NCI-H187 (cell line): ENCODE measurements around the gene RANBP17.
"Not testable (repeated sequence)": the region's sequence is repeated elsewhere in the genome, so short reads cannot be mapped to it uniquely, and the experiment has no call there.

ENCODE experiments used
- DNase-seq, 2 experiments: peaks; one replicate each; lab custom pipeline; 2025; lab: John Stamatoyannopoulos, UW

Gene RANBP17

GRCh38 chr5:170861917-170862766 lies at the start of gene RANBP17:
Gene RANBP17, plus strand, starts transcription at chr5:170862018.
- peak; percentile 46 to 60 for DNase-seq

- no peak for DNase-seq
Measured at GRCh38 chr5:170813231-170813630, 48.6 kb upstream of the RANBP17 start.

- DNase-seq: no peak
Measured at GRCh38 chr5:170817195-170817594, 44.6 kb upstream of the RANBP17 start.

- no peak for DNase-seq
Measured at GRCh38 chr5:170818232-170818631, 43.6 kb upstream of the RANBP17 start.

- DNase-seq: no peak
Measured at GRCh38 chr5:170819824-170820223, 42.0 kb upstream of the RANBP17 start.

GRCh38 chr5:170821257-170821800 lies 40.5 kb upstream of the RANBP17 start:
- no peak for DNase-seq

- no peak for DNase-seq
Measured at GRCh38 chr5:170826117-170826516, 35.7 kb upstream of the RANBP17 start.

- no peak for DNase-seq
Measured at GRCh38 chr5:170832241-170832640, 29.6 kb upstream of the RANBP17 start.

- not testable (repeated sequence) for DNase-seq
Measured at GRCh38 chr5:170833981-170834380, 27.8 kb upstream of the RANBP17 start.

- no peak for DNase-seq
Measured at GRCh38 chr5:170836226-170836625, 25.6 kb upstream of the RANBP17 start.

GRCh38 chr5:170843870-170844269 lies 17.9 kb upstream of the RANBP17 start:
- no peak for DNase-seq

- DNase-seq: no peak
Measured at GRCh38 chr5:170844651-170845050, 17.2 kb upstream of the RANBP17 start.

- no peak for DNase-seq
Measured at GRCh38 chr5:170846416-170846815, 15.4 kb upstream of the RANBP17 start.

- DNase-seq: no peak
Measured at GRCh38 chr5:170846846-170847245, 15.0 kb upstream of the RANBP17 start.

GRCh38 chr5:170848033-170848432 lies 13.8 kb upstream of the RANBP17 start:
- DNase-seq: no peak

- DNase-seq: no peak
Measured at GRCh38 chr5:170849374-170849773, 12.4 kb upstream of the RANBP17 start.

GRCh38 chr5:170854566-170854965 lies 7.3 kb upstream of the RANBP17 start:
- no peak for DNase-seq

- no peak for DNase-seq
Measured at GRCh38 chr5:170857066-170857465, 4.8 kb upstream of the RANBP17 start.

- no peak for DNase-seq
Measured at GRCh38 chr5:170860415-170860814, 1.4 kb upstream of the RANBP17 start.

GRCh38 chr5:170860818-170861666 lies 776 bp upstream of the RANBP17 start:
- DNase-seq: no peak

- no peak for DNase-seq
Measured at GRCh38 chr5:170861667-170861916, 226 bp upstream of the RANBP17 start.

- no peak for DNase-seq
Measured at GRCh38 chr5:170863646-170864045, 1.8 kb downstream of the RANBP17 start.

- no peak for DNase-seq
Measured at GRCh38 chr5:170865622-170866021, 3.8 kb downstream of the RANBP17 start.
